GM12873 (cell line): ENCODE results near the gene SLC29A3.

Experiments
- CTCF ChIP-seq: IDR thresholded peaks from 2 replicates; pipeline ENCODE4 v1.5.1; 2012; ENCODE audit warnings: low read depth, mild to moderate bottlenecking, moderate library complexity, low read length, control low read depth; ENCODE audit not compliant: insufficient read depth; ENCODE audit errors: missing control alignments

Gene SLC29A3

DNA sequence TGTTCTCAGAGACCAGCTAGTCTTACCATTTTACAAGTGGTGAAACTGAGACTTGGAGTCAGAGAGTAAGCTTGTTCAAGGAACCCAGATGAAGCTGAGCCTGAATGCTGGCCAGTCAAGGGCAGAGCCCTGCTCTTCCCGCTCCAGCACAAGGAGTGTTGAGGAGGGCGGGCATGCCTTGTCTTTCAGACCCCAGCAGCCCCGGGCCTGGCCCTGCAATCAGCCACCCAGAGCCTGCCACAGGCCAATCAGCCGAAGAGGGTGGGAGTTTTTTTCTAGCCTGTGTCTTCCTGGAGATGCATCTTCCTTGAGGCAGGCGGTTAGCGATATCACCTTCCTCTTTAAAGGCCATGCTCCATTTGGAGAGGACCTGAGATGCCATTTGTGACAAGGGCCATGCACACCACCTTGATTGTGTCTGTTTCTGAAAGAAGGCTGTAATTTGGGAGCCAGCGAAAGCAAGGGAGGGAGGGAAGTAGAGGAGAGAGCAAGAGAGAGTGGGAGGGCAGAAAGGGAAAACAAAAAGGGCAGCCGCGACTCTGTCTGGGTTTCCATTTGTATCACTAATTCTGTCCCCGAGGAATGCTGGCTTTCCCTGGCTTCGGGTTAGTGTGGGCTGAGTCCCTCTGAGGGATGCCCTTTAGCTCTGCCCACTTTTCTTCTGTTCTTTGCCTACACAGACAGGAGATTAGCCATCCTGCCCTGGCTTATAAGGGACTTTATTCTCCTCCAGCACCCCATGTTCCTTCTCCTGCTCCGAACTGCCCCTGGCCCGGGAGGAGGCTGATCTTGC is 85.6 kb downstream of the SLC29A3 start:
- TF ChIP-seq CTCF = no peak

- TF ChIP-seq CTCF = no peak
Observed at GRCh38 chr10:71406878-71407277, 87.8 kb downstream of the SLC29A3 start.

DNA sequence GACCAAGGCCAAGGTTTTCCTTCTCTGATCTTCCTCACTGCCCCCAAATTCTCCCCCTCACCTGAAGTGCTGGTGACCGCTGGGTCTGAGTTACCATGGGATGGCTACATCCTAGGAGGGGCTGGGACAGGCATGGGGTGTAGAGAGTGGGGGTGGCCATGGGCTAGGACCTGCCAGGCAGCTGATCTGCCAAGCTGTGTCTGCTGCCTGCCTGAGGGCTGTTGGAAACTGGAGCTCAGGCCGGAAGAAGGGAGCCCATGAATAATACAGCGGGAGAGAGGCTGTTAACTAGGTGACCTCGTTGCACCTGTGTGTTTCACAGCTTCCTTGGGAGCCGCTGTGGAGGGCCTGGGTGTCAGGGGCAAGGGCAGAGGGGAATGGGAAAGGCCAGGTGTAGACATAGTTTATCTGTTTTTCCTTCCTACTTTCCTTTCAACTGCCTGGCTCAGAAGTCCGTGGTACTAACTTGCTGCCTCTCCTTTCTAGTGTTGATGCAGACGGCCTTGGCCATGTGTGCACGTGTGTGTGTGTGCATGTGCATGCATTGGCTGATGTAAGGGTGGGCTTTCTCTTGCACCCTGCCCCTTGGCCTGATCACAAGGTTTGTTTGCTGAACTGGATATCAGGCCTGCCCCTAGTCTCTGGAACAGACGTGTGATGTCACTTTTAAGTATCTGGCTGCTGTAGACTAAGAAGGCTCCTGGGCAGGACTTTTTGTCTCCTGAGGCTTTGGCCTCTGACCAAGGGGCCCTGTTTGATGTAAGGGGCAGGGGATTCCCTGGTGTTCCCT is 89.6 kb downstream of the SLC29A3 start:
- TF ChIP-seq CTCF = no peak

DNA sequence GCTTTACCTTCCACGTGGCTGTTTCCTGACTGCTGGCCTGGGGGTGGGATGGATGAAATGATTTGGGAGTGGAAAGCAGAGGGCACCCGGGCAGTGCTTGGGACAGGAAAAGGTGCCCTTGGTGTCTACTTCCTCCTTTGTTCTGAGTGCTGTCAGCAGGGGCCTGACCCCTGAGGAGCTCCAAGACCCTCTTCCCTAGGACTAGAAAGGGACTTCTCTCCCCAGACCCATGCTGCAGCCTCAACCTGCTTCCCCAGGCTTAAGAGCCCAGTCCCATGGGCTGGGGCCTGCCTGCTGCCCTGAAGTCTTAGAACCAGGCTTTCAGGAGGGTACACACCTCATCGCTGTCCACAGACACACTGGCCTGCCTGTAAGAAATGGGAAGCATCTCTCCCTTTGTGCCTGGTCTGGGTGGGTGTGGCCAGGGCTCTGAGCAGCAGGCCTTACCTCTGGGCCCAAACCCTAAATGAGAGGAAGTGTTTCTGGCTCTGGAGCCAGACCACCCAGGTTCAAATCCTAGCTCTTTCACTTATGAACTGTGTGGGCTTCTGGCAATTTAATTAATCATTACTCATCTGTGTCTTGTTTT is 90.6 kb downstream of the SLC29A3 start:
- TF ChIP-seq CTCF = no peak
